ENCODE results near the gene AAK1. TPM values are rescaled to one million over a fixed set of nuclear protein-coding genes. Genes with fewer than 3 reads are reported as not detected.

AAK1 gene
- total RNA-seq, 1 donor from 2014 or later = 48.6 TPM

DNA sequence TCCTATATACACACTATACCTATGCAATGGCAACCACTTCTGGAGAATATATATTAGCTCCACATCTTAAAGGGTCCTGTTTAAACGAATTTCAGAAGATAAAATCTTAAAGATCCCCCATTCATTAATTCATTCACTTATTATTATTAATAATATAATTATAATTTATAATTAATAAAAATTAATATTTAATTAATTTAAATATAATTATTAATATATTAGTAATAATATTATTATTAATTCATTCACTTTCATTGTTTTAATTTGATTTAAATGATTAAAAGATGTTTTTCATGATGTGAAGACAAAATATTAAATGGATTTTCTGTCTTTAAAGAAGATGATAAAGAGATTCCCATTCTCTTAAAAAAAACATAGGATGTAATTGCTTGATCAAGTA, 227.4 kb downstream of the AAK1 start:
- TF ChIP-seq POLR2AphosphoS5 (IDR thresholded peaks at IDR 0.05; ENCODE audit: insufficient read depth in 1 of 2, low read depth in 1 of 2) (no peak), POLR2A (IDR thresholded peaks at IDR 0.05) (no peak), CTCF (IDR thresholded peaks at IDR 0.05) (no peak)
- no peaks in the 10 kb centered on the region for H3K9me3 ChIP-seq
- H3K36me3 ChIP-seq = peaks cover 0 to 89% of the 10 kb centered on the region in 2 donors
- no peak overlapping the region for H3K27ac ChIP-seq
- DNase-seq (ENCODE audit: extremely low spot score in 2 of 2) = no peak
- H3K27me3 ChIP-seq = no peaks in the 10 kb centered on the region
- intact Hi-C loops (cut with DNase I) = no loop called here
- no peaks in the 10 kb centered on the region for H3K4me1 ChIP-seq
- no peak overlapping the region for H3K4me3 ChIP-seq

Small RNA genes lying within 50 kb of the gene (small RNA-seq; reads per million reads assigned to genes)
- gene RN7SL604P = not detected
- not detected for gene SNORA36C

Other genes with a start within 250 kb of the AAK1 start
- gene NFU1, start 206.3 kb downstream of the AAK1 start, total RNA-seq = 64.8 TPM
- gene ANXA4, start 98.4 kb upstream of the AAK1 start, total RNA-seq = 63.6 TPM
- 13.0 TPM for gene GMCL1, start 185.9 kb upstream of the AAK1 start, total RNA-seq